ENCODE results near the gene NHLH1. TPM values are rescaled to one million over a fixed set of nuclear protein-coding genes. Genes with fewer than 3 reads are reported as not detected.

NHLH1 gene
- total and polyA plus RNA-seq, 2 donors (not counting 3 experiments of a cell fraction or from before 2014, with no cell fraction given) = 0.46 TPM

DNA sequence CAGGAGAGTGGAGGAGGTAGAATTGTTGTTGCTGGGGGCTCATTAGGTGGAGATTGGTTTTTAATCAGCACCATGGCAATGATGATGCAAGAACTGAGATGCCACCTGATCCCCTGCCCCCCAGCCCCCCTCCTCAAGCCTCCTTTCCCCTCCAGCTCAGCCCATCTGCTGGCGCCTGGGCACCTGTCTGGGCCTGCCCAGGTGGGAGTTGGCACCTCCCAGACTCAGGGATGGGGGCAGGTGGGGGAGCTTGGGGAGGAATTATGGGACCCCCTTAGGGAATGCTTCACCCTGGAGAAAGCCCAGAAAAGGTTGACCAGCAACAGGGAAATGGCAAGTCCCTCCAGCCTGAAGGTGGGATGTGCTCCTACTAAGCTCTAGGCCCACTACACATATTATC is 1.5 kb upstream of the NHLH1 start:
- CTCF ChIA-PET = interaction anchor here (4.1 kb wide), 1 partner anchor 11 kb away, joined by 29 read pairs; no protein-coding TSS in a partner anchor
- no TSS peak for BruUV-seq (replicated peaks)

More for the DNA sequence above, 1.5 kb upstream of the NHLH1 start:
- H3K79me2 ChIP-seq (ENCODE audit: control insufficient read depth, insufficient read depth, low read length) = no peaks in the 10 kb centered on the region
- no peaks in the 10 kb centered on the region for H3K4me1 ChIP-seq (ENCODE audit: control insufficient read depth, extremely low read depth, insufficient read depth, low read length)
- no peak for DNase-seq (ENCODE audit: low read depth, low spot score)
- TF ChIP-seq GATA2 (IDR thresholded peaks at IDR 0.05; ENCODE audit: insufficient read depth, insufficient read length, low read depth, low read length) = no peak
- no peak for TF ChIP-seq POLR2A (IDR thresholded peaks at IDR 0.05; ENCODE audit: low read depth, low read length)
- no peak for TF ChIP-seq FOS (IDR thresholded peaks at IDR 0.05; ENCODE audit: borderline replicate concordance, insufficient read depth, low read length)
- TF ChIP-seq JUN (IDR thresholded peaks at IDR 0.05; ENCODE audit: borderline replicate concordance, insufficient read depth, insufficient read length, low read depth) = no peak
- no peak for TF ChIP-seq MYC (IDR thresholded peaks at IDR 0.05; ENCODE audit: low read depth, low read length)
- TF ChIP-seq, protein P1, sequence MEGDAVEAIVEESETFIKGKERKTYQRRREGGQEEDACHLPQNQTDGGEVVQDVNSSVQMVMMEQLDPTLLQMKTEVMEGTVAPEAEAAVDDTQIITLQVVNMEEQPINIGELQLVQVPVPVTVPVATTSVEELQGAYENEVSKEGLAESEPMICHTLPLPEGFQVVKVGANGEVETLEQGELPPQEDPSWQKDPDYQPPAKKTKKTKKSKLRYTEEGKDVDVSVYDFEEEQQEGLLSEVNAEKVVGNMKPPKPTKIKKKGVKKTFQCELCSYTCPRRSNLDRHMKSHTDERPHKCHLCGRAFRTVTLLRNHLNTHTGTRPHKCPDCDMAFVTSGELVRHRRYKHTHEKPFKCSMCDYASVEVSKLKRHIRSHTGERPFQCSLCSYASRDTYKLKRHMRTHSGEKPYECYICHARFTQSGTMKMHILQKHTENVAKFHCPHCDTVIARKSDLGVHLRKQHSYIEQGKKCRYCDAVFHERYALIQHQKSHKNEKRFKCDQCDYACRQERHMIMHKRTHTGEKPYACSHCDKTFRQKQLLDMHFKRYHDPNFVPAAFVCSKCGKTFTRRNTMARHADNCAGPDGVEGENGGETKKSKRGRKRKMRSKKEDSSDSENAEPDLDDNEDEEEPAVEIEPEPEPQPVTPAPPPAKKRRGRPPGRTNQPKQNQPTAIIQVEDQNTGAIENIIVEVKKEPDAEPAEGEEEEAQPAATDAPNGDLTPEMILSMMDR (IDR thresholded peaks at IDR 0.05; ENCODE audit: extremely low read depth in 1 of 2, insufficient read depth in 1 of 2, low read depth in 1 of 2, low read length in 2 of 2) = no peak
- no peak for TF ChIP-seq EZH2 (IDR thresholded peaks at IDR 0.05; ENCODE audit: borderline replicate concordance, low read depth, low read length, severe bottlenecking)
- no peak for TF ChIP-seq POLR2AphosphoS5 (IDR thresholded peaks at IDR 0.05; ENCODE audit: insufficient read depth, low read depth, low read length)
- TF ChIP-seq MAX (IDR thresholded peaks at IDR 0.05; ENCODE audit: insufficient read depth, insufficient read length) = no peak
- H3K9ac ChIP-seq (replicated peaks; ENCODE audit: extremely low read depth, insufficient read depth, low read length) = no peak overlapping the region
- H3K27ac ChIP-seq (ENCODE audit: insufficient read depth, low read depth, low read length) = no peak overlapping the region
- peaks cover 0 to 5% of the 10 kb centered on the region in 2 experiments for H3K36me3 ChIP-seq (ENCODE audit: control insufficient read depth in 2 of 2, extremely low read depth in 1 of 2, insufficient read depth in 2 of 2, low read length in 2 of 2)
- POLR2A ChIA-PET = no interaction called here
- dilution Hi-C loops (cut with MboI; ENCODE audit: extremely low pct_ligation_motif_present, low sequenced_read_pairs) = no loop called here
- no peak overlapping the region for H3K4me2 ChIP-seq (ENCODE audit: insufficient read depth, low read length)
- no peak overlapping the region for H3K4me3 ChIP-seq (replicated peaks in 1 of 3; ENCODE audit: insufficient read depth in 1 of 3, low read depth in 1 of 3, low read length in 3 of 3)
- no peaks in the 10 kb centered on the region for H3K9me1 ChIP-seq (replicated peaks; ENCODE audit: control insufficient read depth, extremely low read depth, insufficient read depth, low read length)
- no peak for FAIRE-seq
- peaks cover 3 to 11% of the 10 kb centered on the region in 2 experiments for H3K27me3 ChIP-seq (ENCODE audit: control insufficient read depth in 2 of 2, insufficient read depth in 2 of 2, low read length in 2 of 2)
- no peak overlapping the region for H2AFZ ChIP-seq (ENCODE audit: low read depth, low read length)
- no peaks in the 10 kb centered on the region for H3K9me3 ChIP-seq (replicated peaks; ENCODE audit: control insufficient read depth, insufficient read depth, low read length)
- peaks cover 2% of the 10 kb centered on the region for H4K20me1 ChIP-seq (replicated peaks; ENCODE audit: control insufficient read depth, extremely low read depth, insufficient read depth, low read length)
- intact Hi-C loops (cut with micrococcal nuclease) = no loop called here

Measured in endothelial cell of umbilical vein (primary cell).